Bronchial epithelial cell (primary cell): Measurements from ENCODE around the gene DLGAP4. TPM values are rescaled to one million over a fixed set of nuclear protein-coding genes. Genes with fewer than 3 reads are reported as not detected.

Experiments
- DNase-seq: peaks from one replicate; pipeline ENCODE4 v3.0.0-alpha.2; 2010; ENCODE audit warnings: low read depth
- FAIRE-seq: peaks from 2 replicates; lab custom pipeline; 2011; peaks lifted over from hg19 to GRCh38; lab: Jason Lieb, UNC
- H3K27me3 ChIP-seq: 2 replicates; pipeline ENCODE4 v1.5.1; 2011; ENCODE audit warnings: low read length; ENCODE audit not compliant: control insufficient read depth, insufficient read depth
- H3K36me3 ChIP-seq: 2 replicates; pipeline ENCODE4 v1.5.1; 2011; ENCODE audit warnings: low read length; ENCODE audit not compliant: control insufficient read depth, insufficient read depth
- H3K4me3 ChIP-seq: 2 replicates; pipeline ENCODE4 v1.5.1; 2011; ENCODE audit warnings: mild to moderate bottlenecking, low read depth, low read length, control low read depth
- total RNA-seq: library from RNA; depleted of rRNA; stranded (reverse); fragments of >200 nt; gene quantifications from 2 replicates; pipeline ENCODE4 v1.2.1, GENCODE V29; 2014
- TF ChIP-seq, protein P1 (sequence below): IDR thresholded peaks from 2 replicates; pipeline ENCODE4 v1.5.1; 2011; ENCODE audit warnings: mild to moderate bottlenecking, moderate library complexity, low read length, control low read depth, inconsistent platforms; ENCODE audit not compliant: insufficient read depth, severe bottlenecking

Gene DLGAP4
- total RNA-seq, 1 donor from 2014 or later = 5.5 TPM

DNA sequence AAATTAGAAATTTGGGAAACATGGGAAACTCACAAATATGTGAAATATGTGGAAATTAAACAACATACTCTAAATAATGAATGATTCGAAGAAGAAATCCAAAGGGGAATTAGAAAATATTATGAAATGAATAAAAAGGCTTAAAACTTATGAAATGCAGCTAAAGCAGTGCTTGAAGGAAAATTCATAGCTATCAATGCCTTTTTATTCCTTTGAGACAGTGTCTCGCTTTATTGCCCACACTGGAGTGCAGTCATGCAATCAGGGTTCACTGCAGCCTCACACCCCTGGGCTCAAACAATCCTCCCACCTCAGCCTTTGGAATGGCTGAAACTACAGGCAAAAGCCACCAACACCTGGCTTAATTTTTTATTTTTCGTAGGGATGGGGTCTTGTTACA, 259.4 kb downstream of the DLGAP4 start:
- TF ChIP-seq, protein P1, sequence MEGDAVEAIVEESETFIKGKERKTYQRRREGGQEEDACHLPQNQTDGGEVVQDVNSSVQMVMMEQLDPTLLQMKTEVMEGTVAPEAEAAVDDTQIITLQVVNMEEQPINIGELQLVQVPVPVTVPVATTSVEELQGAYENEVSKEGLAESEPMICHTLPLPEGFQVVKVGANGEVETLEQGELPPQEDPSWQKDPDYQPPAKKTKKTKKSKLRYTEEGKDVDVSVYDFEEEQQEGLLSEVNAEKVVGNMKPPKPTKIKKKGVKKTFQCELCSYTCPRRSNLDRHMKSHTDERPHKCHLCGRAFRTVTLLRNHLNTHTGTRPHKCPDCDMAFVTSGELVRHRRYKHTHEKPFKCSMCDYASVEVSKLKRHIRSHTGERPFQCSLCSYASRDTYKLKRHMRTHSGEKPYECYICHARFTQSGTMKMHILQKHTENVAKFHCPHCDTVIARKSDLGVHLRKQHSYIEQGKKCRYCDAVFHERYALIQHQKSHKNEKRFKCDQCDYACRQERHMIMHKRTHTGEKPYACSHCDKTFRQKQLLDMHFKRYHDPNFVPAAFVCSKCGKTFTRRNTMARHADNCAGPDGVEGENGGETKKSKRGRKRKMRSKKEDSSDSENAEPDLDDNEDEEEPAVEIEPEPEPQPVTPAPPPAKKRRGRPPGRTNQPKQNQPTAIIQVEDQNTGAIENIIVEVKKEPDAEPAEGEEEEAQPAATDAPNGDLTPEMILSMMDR = no peak
- H3K27me3 ChIP-seq = no peaks in the 10 kb centered on the region
- no peak for DNase-seq
- no peaks in the 10 kb centered on the region for H3K36me3 ChIP-seq
- no peak for FAIRE-seq
- no peak overlapping the region for H3K4me3 ChIP-seq

DNA sequence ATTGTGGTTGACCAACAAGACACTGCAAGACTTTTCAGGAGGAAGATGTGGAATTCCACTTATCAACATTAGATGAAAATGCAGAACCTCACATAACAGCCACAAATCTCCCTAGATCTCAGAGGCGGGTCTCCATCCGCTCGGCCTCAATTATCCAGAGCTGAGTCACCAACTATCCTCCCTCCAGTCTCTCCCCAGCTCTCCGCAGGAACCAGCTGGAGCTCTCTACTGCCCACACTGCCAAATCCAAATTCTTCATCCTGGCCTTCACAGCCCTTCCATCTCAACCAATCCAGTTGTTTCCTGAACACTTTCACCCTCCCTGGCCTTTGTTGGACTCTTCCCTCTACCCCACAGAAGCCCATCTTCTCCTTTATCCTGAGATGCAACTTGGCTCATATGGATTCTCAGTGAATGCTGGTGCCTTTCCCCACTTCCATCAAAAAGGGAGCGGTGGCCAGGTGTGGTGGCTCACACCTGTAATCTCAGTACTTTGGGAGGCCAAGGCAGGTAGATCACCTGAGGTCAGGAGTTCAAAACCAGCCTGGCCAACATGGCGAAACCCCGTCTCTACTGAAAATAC, 263.8 kb downstream of the DLGAP4 start:
- no peak for DNase-seq
- no peak for FAIRE-seq

DNA sequence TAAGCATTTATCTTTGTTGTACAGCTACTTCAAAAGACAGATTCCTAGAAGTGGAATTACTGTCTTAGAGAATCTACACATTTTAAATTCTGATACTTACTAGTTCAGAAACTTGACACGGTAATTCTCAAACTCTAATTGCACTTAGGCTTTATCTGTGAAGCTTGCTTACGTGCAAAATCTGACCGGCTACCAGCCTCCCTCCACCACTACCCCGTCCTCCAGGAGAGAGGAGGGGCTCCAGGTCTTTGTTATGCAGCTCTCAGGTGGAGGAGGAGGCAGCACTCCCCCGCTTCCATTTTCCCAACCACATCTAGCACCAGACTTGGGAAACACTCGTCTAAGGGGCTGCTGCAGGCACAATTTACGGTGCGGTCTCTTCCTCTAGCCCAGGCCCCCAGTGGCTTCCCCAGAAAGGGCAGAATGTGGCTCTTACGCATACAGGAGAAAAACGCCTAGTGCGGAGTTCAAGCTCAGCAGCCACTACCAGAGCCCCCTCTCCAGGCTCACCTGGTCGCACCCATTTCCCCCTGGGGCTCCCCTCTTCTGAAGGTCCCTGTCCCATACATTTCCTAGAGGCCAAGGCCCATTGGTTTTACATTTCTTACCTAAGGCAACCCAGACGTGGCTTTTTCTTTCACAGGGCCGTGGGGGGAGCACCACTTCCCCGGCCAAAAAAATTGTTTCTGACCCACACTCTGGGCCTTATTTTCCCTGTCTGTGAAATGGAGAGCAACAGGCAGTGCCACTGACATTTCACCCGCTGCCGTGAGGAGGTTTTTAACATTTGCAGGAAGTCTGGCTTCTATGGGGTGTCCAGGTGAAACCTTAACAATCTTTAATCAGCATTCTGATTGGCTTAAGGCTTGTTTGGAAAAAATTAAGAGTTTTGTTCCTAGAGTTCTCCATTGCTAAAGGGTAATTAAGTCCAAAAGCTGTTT, 265.7 kb downstream of the DLGAP4 start:
- TF ChIP-seq, protein P1 = no peak
- DNase-seq (no peak), FAIRE-seq (no peak)
- no peaks in the 10 kb centered on the region for H3K27me3 ChIP-seq
- H3K36me3 ChIP-seq = no peaks in the 10 kb centered on the region
- no peak overlapping the region for H3K4me3 ChIP-seq

More for the DNA sequence above, 263.8 kb downstream of the DLGAP4 start:
- TF ChIP-seq, protein P1 = no peak
- H3K36me3 ChIP-seq = no peaks in the 10 kb centered on the region
- no peak overlapping the region for H3K4me3 ChIP-seq
- H3K27me3 ChIP-seq = no peaks in the 10 kb centered on the region

DNA sequence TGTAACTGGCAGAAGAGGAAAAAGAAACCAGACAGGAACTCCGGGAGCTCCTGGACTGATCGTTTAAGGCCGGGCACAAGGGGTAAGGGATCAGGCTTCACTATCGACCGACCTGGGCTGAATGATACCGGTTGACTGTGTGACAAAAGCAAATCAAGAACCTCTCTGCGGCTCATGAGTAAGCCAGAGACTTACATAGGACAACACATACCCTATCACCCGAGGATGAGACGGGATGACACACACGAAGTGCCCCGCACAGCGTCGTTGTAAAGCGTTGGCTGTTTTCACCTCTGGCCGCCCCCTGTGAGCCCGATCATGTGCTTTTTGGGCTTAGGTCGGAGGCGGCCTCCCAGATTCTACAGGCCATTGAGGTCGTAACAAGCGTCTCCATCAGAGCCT, 266.6 kb downstream of the DLGAP4 start:
- FAIRE-seq (no peak), DNase-seq (peak; percentile 51)
- Histone ChIP-seq H3K4me3 (peak overlapping the region; percentile 67), H3K36me3 (no peaks in the 10 kb centered on the region), H3K27me3 (no peaks in the 10 kb centered on the region)
- TF ChIP-seq, protein P1 = no peak

DNA sequence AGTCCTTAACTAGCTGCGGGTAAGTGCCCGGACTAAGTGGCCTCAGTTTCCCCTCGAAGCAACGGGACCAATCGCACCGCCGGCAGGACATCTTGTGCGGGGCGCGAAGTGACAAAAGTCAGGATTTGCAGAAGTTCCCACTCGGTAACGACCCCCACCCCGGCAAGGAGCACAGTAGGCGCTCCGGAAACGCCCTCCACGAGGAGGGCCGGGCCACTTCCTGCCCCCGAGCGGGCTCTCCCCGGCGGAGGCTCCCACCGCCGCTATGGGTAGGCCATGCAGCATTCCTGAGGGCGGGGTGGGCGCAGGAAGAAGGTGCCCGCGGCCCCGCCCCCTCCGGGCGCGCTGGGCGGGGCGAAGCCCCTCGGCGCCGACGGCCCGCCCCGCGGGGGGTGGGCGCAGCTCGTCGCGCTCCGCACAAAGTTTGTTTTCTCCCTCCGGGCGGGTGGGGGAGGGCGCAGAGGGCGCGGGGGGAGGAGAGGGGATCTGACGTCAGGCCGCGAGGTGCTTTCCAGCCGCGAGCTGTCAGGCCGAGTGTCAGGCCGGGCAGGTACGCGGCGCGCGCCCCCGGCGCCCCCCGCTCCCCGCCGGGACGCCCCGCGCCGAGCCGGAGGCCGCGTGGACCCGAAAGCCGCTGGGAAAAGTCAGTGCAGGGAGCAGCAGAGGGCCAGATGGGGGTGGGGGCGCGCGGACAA, 267.1 kb downstream of the DLGAP4 start, which contains the start of gene TGIF2:
Gene TGIF2 (plus strand): TSS at position 495 of the 695 bp plus-strand sequence. CDS start 5,178 bp downstream, outside the sequence.
- FAIRE-seq (no peak), DNase-seq (peak; percentile 55)
- Histone ChIP-seq H3K36me3 (no peaks in the 10 kb centered on the region), H3K27me3 (no peaks in the 10 kb centered on the region), H3K4me3 (peak within 1 kb of the TSS; percentile 67)
- TF ChIP-seq, protein P1 = no peak
